NCI-H2227 (cell line): Measurements from ENCODE around the gene DUSP10.

Experiments used
- DNase-seq: peaks from one replicate; lab custom pipeline; 2025; ENCODE audit not compliant: unreplicated experiment; lab: John Stamatoyannopoulos, UW

Gene DUSP10

DNA sequence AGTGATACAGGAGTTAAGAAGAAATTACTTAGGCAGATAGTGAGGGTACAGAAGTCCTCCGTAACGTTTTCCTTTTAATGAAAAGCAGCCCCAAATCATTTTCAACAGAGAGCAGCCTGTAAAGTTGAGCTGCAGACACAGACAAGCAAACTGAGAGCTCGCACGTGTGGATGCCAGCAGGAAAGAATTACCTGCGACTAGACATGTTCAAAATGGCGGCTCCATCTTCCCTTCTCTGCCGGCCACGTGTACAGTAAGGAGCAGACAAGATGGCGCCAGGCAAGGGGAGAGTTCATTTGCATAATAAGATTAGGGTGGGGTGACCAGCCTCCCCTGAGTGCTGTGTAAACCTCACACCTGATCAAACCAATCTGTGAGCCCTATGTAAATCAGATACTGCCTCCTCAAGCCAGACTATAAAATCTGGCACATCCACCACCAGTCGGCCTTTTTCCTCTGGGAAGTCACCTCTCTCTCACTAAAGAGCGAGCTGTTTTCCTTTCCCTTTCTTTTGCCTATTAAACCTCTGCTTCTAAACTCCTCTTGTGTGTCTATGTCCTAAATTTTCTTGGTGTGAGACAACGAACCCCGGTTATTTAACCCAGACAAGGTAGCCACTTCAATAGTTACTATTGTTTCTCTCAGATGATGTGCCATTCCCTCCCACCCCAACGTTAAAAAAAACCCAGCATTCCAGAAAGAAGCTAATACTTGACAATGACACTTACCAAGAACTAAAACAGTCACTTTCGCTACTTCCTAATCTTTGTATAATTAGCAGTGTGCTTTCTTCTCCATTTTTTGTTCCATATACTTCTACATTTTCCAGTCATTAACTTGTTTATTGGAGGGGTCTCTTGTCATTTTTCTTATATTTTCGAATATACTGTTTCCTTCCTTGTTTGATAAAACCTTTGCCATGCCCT lies 27.4 kb downstream of the DUSP10 start:
- DNase-seq = no peak

DNA sequence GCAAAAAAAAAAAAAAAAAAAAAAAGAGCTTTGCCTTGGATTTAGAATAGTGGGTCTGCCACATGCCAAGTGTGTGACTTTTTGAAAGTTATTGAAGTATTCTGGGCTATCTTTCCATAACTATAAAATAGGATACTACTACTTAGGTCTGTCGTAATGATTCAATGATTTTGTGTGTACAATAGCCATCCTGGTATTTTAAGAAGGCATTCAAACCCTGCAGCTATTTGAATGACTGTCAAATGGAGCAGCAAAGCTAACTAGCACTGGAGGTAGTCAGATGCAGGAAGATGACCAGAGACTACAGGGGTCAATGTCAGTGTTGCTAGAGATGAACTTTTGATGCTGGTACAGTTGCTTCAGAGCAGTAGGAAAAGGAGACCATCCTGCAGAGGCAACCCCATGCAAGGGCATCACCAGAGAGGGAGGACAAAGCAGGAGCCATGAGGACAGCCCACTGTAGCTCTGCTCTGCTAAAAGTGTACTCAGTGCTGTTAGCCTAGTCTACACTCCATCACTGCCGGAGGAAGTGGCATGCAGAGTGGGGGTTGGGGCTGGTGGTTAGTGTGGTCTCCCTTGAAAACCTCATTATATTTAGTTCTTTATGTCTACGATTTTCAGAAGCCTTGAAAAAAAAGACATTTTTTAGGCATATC lies 29.0 kb downstream of the DUSP10 start:
- no peak for DNase-seq

DNA sequence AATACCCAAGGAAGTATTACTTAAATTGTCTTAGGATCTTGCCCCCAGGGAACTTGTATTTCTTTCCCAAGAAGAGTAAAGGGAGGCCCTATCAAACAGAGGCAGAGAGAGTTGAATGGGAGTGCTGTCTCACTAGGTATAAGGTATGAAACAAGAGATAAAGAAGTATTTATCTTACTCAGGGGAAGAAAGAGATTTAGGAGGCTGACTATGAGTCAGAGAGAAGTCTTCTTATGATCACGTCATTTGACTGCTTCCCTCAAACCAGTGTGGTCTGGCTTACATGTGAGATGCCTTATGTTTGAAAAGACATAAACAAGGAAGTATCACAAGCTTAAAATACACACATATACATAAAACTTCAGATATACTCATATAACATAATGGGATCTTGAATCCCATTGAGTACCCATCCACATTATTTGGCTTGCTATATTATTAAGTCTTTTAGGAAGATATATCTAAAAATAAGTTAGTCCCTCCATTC lies 29.6 kb downstream of the DUSP10 start:
- DNase-seq = no peak

DNA sequence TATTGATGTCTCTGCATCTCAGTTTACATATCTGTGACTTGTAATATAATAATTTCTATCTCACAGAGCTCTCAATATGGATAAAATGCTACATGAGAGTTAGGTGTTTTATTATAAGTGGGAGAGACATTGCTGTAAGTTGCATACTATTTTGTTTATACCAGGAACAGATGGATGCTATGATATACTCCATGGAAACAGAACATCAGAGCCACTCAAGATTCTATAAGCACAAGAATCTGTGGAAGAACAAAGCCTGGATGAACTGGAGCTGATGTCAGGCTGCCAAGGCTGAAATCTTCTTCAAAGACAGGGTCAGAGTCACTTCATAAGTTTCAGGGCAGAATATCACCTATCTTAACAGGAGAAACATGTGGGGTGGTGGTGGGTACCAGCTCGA lies 30.2 kb downstream of the DUSP10 start:
- DNase-seq = no peak

DNA sequence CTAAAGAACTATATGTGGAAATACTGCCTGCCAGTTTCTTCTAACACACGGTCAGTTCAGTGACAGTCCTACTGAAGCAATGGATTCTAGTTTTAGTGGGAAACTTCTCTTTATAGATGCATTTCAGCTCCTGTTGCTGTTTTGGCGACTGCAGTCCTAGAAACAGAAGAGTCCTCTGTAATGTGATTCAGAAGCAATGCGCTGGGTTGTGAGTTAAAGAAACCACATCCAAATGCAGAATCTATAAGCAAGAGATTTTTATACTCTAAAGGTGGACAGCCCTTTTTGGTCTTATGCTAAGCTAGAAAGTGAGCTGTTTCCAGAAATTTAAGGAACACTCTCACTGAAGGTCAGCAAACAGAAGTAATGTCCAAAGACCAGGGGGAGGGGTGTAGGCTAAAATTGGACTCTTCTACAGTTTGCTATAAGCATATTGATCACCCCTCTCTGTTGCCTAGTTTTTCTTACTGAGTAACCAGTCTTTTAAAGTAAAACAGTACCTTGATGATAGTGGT lies 30.8 kb downstream of the DUSP10 start:
- no peak for DNase-seq

DNA sequence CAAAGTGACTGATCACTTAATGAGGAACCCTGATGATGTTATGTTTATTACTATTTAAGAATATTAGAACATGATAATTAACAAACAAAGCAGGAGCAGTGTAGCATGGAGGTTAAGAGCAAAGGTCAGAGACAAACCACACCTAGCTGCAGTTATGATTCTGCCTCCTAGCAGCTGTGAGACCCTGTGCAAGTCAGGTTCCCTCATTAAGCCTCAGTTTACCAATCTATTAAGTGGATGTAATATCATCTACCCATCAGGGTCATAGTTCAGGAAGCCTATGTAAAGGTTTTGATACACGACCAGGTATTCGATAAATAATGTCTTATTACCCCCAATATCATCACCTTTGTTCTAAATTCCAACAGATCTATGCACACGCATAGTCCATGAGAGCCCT lies 32.0 kb downstream of the DUSP10 start:
- DNase-seq = no peak

DNA sequence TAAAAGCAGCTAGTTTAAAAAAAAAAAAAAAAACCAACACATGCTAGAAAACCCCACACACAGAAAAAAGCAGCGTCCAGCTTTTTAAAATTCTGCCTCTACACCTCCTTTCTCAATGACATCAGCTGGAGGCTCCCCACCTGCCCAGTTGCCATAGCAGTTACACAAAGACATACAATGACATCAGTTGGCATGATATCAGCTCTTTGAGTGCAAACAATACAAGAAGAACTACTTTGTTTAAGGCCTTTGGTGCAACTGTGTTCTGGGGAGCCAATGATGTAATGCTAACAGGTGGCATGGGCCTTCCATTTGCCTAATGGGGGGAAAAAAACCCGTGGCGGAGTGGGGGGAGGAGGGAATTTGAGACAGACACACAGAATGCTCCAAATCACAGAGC lies 32.9 kb downstream of the DUSP10 start:
- DNase-seq = no peak

DNA sequence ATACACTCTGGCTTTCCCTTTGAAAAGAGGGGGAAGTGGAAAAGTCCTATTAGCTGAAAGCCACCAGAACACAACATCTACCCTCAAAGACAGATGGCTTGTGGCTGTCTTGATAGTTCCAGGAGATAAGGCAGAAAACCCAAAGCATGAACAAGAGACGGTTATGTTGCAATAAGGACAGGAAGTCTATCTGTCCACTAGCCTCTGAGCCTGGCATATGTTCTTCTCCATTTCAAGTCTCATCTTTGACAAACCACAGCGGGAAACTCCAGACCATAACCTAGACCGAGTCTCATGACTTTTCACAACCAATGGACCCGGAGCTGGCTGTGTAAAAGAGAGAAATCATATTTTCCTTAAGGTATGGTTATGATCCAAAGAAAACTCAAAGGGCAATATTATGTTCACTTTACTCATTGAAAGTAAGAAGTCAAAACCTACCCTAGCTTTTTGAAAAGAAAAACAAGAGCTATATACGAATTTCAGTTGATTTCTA lies 33.8 kb downstream of the DUSP10 start:
- no peak for DNase-seq

DNA sequence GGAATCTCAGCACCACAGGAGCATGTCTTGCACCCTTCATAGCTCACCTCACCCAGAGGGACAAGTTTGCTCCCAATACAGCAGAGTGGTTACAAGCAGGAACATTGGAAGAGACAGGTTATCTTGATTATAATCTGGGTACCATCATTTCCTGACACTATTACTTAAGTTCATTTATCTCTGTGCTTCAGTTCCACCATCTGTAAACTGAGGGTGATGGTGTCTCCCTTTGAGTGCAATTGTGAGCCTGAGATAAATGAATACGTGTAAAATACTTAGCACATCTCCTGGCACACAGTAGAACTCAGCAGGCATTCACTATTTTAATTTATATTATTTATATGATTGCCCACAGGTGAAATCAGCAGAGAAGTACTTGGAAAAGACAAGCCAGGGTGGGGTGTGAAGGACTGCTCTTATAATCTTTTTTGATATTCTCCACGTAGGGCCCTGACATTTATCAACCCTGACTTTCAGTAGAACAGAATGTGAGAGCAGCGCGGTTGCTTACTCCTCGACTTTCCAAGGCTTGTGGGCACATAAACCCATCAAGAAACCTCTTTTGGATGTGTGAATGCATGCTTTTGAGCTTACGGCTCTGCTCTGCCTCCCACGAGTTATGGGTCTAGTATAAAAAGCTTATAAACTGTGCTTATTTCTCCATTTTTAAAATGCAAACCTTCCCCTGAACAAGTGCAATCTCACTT lies 34.9 kb downstream of the DUSP10 start:
- DNase-seq = no peak

DNA sequence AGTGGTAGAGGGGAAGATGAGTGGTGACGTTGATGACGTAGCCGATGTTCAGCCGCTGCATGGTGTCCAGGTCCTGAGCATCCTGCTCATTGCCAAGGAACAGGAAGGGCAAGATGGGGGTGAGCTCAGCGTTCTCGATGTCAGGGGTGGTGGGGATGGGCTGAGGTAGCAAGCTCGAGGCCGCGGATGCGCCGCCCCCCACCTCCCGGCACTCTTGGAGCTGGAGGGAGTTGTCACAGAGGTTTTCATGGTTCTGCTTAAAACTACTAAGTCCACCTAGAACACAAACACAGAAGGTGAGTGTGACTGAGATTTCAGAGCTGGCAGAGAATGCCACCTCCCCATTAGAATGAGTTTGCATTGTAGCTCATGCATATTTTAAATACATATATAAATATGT lies 35.7 kb downstream of the DUSP10 start:
- no peak for DNase-seq

DNA sequence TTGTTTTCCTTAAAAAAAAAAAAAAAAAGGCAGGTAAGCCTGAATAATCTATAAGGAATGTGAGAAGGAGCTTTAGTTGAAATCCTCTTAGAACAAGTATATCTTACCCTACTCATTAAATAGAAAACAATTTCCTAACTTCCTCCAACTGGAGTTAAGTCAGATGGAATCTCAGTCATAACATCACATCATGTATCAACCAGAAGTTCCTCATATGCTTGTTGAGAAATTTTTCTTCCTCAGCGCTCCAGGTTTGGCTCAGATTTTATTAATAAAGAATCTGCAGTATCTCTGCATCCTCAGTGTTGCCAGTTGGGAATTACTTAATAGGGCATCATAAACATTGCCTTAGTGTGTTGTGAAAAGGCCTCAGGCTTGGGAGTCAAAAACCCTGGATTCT lies 37.6 kb downstream of the DUSP10 start:
- DNase-seq = no peak

DNA sequence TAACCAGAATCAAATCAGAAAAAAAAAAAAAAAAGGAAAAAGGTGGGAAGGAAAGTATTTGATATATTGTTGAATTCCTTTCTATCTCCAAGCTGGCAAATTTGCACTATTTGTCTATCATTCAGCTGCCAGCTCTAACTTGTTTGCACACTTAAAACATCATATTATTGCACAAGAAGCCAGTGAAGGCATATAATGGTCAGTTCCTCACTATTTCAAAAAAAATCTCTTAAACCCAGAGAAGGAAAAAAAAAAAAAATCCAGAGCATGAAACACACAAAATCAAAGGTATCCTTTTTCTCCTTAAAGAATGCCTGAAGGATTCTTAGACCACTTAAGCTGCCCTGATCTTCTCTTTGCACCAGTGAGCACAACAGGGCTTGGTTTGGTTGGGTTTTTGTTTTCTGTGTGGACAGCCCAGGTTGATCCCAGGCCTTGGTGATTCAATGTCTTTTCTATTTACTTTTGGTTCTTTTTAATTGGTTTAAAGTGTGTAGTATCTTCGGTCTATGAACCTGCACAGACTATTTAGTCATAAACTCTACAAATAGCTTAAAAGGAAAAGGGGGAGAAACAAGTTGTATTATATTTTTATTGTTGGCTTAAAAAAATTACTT lies 40.2 kb downstream of the DUSP10 start:
- no peak for DNase-seq

DNA sequence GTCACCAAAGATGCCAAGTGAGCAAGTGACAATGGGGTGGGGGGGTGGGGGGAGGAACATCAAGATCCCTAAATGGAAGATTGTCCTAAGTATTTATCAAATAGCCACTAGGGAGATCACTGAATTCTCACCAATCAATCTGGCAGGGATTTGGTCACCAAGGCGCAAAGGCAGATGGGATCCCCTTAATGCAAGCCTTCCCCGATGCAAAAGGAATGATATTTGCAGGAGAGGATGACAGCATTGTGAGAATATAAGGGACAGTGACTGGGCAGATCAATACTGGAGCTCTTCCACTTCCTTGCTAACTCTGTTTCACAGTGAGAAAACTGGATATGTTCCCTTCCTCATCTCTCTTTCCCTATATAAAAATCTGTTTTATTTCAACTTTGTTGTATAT lies 40.9 kb downstream of the DUSP10 start:
- DNase-seq = no peak

DNA sequence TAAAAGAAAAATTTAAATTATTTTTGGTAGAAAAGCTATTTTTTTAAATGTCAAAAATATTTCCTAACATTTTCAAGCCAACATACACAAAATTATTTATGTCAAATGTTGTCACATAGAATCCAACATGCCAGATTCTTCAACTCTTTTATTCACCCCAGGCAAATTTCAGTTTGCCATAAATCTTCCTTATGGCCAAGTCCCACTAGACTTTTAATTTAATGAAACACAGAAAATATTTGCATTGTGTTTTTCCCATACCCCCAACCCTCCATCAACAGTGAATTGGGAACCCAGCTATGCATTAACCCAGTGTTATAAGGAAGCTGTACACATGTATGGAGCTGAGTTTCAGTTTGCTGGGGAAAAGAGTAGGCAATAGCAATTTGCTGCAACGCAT lies 41.4 kb downstream of the DUSP10 start:
- DNase-seq = no peak

DNA sequence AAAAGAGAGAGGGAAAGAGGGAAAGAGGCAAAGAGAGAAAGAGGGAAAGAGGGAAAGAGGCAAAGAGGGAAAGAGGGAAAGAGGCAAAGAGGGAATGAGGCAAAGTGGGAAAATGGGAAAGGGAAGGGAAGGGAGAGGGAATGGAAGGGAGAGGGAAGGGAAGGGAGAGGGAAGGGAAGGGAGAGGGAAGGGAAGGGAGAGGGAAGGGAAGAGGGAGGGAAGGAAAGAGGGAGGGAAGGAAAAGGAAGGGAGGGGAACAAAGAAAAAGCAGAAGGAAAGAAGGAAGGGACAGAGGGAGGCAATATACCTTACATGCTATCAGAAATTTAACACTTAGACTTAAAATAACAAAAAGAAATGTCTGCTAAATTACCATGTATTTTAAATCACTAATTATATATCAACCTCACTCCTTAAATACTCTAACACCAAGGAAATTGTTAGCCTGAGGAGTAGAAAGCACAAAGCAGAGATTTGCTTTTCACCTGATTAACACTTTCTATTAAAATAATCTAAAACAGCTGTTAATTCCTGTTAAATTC lies 41.8 kb downstream of the DUSP10 start:
- no peak for DNase-seq

DNA sequence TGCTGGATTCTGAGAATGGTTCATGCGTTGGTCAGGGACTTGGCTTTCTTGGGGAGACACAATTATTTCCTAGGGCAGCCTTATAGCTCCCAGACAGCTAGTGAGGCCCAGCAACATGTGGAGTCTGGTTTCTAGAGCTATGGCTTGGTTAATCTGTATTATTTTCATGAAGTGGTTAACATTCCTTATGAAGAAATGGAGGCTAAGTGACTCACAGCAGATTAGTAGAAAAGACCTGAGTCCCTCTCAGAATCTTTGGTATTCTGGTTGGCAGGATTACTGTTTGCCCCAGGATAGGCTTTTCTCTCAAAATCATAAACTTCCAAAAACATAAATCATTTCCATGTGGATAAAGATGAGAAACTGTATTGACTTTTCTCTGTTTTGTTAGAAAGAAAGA lies 42.3 kb downstream of the DUSP10 start:
- no peak for DNase-seq

DNA sequence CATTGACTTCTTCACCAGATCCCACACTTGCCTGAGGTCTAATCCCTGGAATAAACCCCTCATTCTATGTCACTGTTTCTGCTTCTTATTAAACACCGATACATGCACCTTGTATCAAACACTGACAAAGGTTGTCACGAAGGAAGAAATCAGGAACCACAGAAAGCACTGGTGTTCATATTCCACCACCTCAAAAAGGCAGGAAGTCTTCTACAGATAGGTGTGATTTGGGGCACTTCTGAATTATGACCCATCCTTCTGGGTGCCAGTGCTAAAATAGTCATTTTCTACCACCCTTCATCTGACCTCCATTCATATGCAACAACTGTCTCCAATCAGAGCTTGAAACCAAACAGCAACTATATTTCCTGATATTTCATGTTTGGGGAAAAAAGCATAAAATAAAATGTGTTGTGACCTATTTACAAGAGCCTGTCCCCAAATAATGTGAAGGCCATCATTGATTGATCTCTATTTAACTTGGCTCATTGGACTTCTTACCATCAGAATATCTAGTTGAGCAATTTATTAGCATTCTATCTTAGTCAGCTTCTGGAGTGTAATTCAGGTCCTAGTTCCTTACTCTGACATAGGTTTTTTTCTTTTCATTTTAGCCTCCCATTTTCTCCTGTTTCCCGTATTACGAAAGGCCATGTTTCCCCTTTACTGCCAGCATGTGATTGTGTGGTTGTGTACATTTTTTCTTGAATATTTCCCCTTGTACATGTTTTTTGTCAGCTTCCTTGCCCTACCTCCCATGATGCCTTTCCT lies 43.1 kb downstream of the DUSP10 start:
- DNase-seq = no peak

DNA sequence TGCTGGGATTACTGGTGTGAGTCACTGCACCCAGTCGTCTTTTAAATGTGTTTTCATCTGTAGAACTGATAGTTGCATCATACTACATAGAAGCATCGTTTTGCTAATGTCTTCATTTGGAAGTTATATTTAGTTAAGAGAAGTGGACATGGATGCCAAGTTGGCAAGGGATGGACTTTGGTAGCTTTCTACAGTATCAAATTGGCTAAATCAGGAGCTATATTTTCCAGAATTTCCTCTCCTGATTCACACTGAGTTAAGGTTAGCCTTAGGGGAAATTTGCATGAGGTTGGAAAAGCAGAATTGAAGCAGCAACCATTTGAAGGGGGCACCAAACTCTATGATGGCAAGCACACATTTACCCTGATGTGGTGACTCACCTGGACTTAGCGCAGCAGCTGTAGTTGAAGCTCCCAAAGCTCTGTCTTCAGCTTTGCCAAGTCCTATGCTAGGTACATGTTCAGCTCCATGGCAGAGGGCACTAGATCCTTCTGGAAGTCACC lies 43.9 kb downstream of the DUSP10 start:
- DNase-seq = no peak

DNA sequence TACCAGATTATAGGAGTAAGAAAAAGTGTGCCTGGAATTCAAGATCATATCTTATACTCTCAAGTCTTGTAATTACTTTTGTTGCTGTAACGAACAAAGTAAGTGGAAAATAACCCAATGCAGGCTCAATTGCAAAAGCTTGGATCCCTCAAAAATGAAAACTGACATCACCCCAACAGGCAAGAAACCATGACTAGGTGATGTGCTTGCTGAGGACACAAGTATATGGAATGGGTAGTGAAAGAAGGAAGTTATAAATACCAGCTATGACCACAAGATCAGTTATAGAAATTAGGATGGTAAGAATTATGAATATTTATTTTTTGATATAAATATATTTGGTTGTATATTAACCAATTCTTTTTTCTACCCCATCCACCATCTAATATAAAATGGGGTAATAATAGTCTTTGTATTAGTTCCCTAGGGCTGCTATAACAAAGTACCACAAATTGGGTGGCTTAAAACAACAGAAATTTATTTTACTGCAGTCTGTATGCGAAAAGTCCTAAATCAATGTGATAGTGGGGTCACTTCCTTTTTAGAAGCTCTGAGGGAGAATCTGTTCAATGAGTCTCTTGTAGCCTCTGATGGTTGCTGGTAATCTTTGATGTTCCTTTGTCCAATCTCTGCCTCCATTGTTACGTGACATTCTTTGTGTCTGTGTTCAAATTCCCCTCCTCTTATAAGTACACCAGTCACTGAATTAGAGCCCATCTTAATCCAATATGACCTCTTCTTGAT lies 45.0 kb downstream of the DUSP10 start:
- no peak for DNase-seq
